ENCODE measurements around the gene SRRM2.

The SRRM2 gene

GRCh38 chr16:2765462-2766404 is 13.3 kb downstream of the SRRM2 start:
- FAIRE-seq, result no peak

- FAIRE-seq, result no peak
Observed at GRCh38 chr16:2766430-2767139, 14.1 kb downstream of the SRRM2 start.

- no peak for FAIRE-seq
Observed at GRCh38 chr16:2767140-2767731, 14.8 kb downstream of the SRRM2 start.

GRCh38 chr16:2767891-2768290 is 15.5 kb downstream of the SRRM2 start:
- no peak for FAIRE-seq

DNA sequence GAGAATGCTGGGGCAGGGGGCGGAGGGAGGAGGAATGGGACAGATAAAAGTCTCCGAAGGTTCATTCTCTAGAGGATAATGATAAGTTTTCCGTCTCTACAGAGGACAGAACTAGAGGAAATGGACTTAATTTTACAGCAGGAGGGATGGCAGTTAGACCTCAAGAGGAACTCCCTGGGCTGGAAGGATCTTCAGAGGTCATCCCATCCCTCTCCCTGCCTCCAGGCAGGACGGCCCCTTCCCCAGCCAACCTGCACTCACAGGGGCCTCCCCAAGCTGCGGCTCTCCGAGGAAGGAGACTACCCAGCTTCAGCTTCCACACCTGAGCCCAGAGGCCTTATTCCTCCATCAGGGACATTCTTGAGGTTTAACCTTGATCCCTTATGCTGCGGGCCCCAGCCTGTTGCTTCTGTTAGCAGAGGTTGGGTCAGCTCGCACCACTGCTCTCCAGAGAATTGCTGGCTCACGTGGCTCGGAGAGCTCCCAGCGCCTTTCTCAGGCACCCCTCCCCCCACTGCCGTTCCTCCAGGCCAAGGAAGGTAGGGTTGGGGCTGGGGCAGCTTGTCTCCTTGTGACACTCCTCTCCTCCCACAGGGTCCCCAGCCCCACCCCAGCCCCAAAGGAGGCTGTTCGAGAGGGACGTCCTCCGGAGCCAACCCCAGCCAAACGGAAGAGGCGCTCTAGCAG is 16.1 kb downstream of the SRRM2 start:
- FAIRE-seq, result no peak

- FAIRE-seq, result no peak
Observed at GRCh38 chr16:2769100-2769529, 16.7 kb downstream of the SRRM2 start.

GRCh38 chr16:2769675-2770056 is 17.2 kb downstream of the SRRM2 start:
- FAIRE-seq, result no peak

GRCh38 chr16:2770057-2770951 is 17.9 kb downstream of the SRRM2 start:
- FAIRE-seq, result no peak

DNA sequence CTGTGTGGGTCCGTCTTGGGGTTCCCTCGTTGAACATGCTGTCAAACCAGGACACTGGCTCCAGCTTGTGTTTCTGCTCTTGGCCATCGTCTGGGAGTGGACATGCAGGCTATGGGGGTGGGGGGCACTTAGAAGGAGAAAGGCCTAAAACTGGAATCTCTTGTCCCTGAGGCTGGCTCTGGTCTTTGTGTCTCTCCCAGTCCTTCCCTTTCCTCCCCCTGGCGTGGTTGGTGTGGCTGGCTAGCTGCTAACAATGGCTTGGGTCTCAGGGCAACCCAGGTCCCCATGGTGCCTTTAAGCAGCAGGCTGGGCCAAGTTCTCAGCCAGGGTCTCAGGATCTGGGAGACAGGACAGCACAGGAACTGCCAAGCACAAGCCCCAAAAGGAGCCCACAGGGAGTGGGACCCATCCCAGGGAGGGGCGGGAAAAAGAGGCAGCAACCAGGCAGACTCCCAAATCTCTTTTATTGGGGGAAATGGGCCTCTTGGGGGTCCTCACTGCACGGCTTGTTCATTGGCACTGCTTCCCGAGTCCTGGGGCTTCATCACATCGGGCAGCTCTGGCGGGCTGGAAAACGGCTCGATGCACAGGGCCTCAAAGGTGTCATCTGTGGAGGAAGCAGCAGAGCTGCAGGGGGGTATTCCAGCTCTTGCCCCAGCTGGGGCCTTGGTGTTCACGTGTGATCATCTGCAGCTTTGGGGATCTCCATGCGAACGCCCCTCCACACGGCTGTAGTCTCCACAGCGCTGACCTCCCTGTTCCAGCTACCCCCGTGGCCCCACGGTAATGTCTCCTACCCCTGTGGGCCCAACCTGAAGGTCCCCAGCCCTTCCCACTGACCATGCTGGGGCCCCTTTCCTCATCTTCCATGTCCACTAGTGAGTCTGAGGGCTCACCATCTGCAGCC is 19.3 kb downstream of the SRRM2 start:
- FAIRE-seq, result no peak

- FAIRE-seq, result no peak
Observed at GRCh38 chr16:2773188-2773968, 20.9 kb downstream of the SRRM2 start.

DNA sequence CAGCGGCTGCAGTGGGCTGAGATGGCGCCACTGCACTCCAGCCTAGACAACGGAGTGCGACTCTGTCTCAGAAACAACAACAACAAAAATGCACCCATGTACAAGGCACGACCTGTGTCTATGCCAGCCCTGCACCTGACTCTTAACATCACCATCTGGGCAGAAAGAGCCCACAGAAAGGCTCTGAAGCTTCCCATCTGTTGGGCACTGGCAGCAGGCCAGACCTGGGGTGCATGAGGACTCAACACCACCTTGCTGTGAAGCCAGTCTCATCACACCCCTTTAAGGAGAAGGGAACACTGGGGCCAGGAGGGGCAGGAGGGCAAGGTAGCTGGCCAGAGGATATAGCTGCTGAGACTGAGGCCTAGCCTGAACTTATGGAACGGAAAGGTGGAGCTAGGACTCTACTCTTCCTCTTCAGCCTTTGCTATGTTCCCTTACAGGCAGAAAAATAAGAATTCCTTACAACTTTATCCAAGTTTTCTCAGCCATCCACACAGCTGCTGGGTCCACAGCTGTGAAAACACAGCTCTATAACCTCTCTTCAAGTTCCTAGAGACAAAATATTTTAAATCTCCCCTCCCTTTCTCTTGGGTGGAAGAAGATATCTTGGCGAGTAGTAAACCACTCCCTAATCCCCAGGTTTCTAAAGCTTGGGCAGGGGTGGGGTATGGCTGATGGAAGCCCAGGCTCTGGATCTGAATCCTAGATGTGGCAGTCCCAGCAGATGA is 21.9 kb downstream of the SRRM2 start:
- FAIRE-seq, result no peak

DNA sequence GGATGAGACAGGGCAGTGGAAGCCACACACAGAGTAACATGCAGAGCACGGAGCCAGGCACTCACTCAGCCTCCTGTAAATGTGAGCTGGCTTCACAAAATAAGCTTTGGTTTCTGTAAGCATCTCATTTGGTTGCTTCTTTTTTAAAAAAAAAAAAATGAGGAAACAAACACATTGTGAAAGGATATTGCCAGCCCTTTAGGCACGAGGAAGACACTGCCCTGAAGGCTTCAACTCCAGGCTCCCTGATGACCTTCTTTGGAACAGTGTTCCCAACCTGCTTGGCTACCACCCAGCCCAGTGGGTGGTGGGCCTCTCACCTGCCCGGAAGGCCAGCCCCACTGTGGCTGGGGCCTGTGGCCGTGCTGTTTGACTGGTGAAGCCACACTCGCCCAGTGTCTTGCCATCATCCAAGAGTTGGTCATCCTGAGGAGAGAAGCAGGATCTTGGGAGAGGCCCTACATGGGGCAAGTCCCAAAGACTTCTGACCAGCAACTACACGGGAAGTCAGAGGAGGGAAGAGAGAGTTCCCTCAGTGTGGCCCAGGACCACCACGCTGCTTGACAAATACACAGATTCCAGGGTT is 22.8 kb downstream of the SRRM2 start:
- no peak for FAIRE-seq

- FAIRE-seq, result no peak
Observed at GRCh38 chr16:2775765-2776499, 23.5 kb downstream of the SRRM2 start.

DNA sequence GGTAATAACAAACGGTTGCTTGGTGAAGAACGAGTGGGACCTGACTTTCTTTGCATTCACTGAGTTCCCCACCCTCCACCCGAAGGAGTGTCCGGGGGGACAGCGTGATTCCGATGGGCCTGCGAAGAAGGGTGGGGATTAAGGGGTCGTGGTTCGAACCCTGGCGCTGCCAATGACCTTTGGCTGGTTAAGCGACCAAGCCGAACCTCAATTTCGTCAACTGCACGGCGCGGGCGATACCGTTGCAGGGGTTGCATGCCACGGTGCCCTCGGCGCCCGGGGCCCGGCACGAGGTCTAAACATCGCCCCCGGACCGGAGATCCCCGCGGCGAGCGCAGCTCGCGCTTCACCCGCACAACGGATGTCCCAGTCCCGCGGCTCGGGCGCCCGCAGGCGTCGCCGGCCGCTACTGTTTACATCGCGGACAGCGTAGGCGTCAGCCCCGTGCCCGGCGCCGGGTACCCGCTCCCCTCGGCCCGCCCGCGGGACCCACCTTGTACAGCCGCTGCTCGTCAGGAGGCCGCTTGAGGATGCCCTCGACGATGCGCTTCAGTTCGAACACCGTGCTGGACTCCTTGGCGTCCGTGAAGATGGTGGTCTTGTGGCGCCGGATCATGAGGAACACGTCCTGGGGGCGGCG is 24.2 kb downstream of the SRRM2 start:
- FAIRE-seq, result no peak

GRCh38 chr16:2777231-2777902 is 24.9 kb downstream of the SRRM2 start, which contains the start of gene ELOB:
ELOB (minus strand) TSS chr16:2777280; CDS start chr16:2777239, 41 bp downstream.
- FAIRE-seq, result no peak

DNA sequence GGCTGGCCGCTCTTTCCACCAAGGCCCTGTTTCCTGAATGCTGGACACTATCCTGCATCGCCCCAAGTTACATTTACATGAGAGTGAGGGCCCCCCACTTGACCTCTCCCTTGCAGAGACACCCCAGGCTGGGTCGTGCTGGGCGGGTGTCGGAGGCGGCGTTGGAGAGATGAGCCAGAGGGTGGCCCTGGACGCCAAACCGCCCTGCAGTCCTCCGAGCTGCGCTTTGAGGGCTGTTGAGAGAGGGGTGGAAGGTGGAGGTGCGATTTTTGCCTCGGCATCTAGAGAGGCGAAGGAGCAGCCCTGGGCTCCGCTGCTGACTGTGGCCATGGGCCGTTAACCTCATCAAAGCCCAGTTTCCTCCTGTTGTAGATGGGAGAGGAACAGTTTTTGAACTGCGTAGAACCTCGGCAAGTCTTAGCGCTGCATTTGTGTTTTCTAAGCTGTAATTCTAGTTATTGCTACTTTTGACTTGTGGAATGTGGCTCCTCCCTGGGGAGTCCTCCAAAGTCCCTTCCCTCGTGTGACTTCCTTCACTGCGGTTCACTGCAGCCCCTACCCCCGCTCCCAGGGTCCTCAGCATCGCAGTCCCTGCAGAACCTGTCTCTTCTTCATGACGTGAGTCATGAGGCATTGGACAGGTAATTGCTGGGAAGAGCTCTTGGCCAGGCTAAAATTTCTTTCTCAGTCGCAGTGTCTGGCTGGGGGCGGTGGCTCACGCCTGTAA is 25.6 kb downstream of the SRRM2 start:
- no peak for FAIRE-seq
